ENCODE data around the gene BTBD9.

The BTBD9 gene

GRCh38 chr6:38166411-38167240, 473.1 kb downstream of the BTBD9 start:
- ChIA-PET POLR2A (no interaction called here), CTCF (no interaction called here)
- TF ChIP-seq CTCF (IDR thresholded peaks at IDR 0.05; ENCODE audit: control extremely low read depth, extremely low read depth, low read depth, missing control alignments): no peak
- no peak for DNase-seq (ENCODE audit: extremely low spot score)

- CTCF ChIA-PET: interaction anchor here (1.4 kb wide), 2 partner anchors 12 to 96 kb away, joined by 3 read pairs; no protein-coding TSS in a partner anchor
- TF ChIP-seq CTCF (IDR thresholded peaks at IDR 0.05; ENCODE audit: control extremely low read depth, extremely low read depth, low read depth, missing control alignments): no peak
- no peak for DNase-seq (ENCODE audit: extremely low spot score)
- POLR2A ChIA-PET: no interaction called here
Observed at GRCh38 chr6:38164671-38165108, 475.0 kb downstream of the BTBD9 start.

GRCh38 chr6:38164131-38164481, 475.6 kb downstream of the BTBD9 start:
- no peak for TF ChIP-seq CTCF (IDR thresholded peaks at IDR 0.05; ENCODE audit: control extremely low read depth, extremely low read depth, low read depth, missing control alignments)
- ChIA-PET POLR2A (no interaction called here), CTCF (interaction anchor here (1.4 kb wide), 2 partner anchors 12 to 96 kb away, joined by 3 read pairs; no protein-coding TSS in a partner anchor)
- DNase-seq (ENCODE audit: extremely low spot score): no peak

GRCh38 chr6:38163186-38164130, 476.3 kb downstream of the BTBD9 start:
- DNase-seq (ENCODE audit: extremely low spot score): no peak
- CTCF ChIA-PET: interaction anchor here (1.4 kb wide), 2 partner anchors 13 to 97 kb away, joined by 3 read pairs; no protein-coding TSS in a partner anchor
- POLR2A ChIA-PET: no interaction called here
- no peak for TF ChIP-seq CTCF (IDR thresholded peaks at IDR 0.05; ENCODE audit: control extremely low read depth, extremely low read depth, low read depth, missing control alignments)

GRCh38 chr6:38162493-38163185, 477.1 kb downstream of the BTBD9 start:
- ChIA-PET CTCF (no interaction called here), POLR2A (no interaction called here)
- no peak for DNase-seq (ENCODE audit: extremely low spot score)
- TF ChIP-seq CTCF (IDR thresholded peaks at IDR 0.05; ENCODE audit: control extremely low read depth, extremely low read depth, low read depth, missing control alignments): no peak

Data from GM10248 (cell line).